GM12801 (cell line): ENCODE measurements around the gene NACC2.

ENCODE experiments used
- TF ChIP-seq, protein P1 (sequence below): IDR thresholded peaks from one replicate; pipeline ENCODE4 v1.5.1; 2011; ENCODE audit warnings: control low read depth; ENCODE audit not compliant: insufficient read length; ENCODE audit errors: extremely low read depth

The NACC2 gene

GRCh38 chr9:136122425-136123383 lies 27.6 kb upstream of the NACC2 start:
- TF ChIP-seq, protein P1, sequence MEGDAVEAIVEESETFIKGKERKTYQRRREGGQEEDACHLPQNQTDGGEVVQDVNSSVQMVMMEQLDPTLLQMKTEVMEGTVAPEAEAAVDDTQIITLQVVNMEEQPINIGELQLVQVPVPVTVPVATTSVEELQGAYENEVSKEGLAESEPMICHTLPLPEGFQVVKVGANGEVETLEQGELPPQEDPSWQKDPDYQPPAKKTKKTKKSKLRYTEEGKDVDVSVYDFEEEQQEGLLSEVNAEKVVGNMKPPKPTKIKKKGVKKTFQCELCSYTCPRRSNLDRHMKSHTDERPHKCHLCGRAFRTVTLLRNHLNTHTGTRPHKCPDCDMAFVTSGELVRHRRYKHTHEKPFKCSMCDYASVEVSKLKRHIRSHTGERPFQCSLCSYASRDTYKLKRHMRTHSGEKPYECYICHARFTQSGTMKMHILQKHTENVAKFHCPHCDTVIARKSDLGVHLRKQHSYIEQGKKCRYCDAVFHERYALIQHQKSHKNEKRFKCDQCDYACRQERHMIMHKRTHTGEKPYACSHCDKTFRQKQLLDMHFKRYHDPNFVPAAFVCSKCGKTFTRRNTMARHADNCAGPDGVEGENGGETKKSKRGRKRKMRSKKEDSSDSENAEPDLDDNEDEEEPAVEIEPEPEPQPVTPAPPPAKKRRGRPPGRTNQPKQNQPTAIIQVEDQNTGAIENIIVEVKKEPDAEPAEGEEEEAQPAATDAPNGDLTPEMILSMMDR: no peak

DNA sequence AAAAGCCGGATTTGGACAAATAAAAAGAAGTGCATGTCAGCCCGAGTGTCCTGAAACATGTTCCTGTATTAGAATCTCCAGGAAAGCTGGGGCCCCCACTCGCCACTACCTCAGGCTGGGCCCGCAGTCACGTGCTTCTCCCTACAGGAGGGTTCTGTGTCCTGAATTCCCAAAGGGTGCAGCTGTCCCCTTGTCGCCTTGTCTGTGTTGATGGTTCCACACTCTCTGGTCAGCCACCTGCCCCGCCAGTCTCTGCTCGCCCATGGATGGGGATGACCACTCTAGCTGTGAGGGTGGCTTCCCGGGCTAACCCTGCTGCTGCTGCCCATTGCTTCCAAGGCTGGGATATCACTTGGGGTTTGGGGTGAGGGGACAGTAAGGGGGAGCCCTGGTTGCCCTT lies 26.7 kb upstream of the NACC2 start:
- TF ChIP-seq, protein P1: no peak

GRCh38 chr9:136120438-136120844 lies 25.4 kb upstream of the NACC2 start:
- TF ChIP-seq, protein P1: no peak

- TF ChIP-seq, protein P1: no peak
Measured at GRCh38 chr9:136119883-136120393, 24.8 kb upstream of the NACC2 start.

DNA sequence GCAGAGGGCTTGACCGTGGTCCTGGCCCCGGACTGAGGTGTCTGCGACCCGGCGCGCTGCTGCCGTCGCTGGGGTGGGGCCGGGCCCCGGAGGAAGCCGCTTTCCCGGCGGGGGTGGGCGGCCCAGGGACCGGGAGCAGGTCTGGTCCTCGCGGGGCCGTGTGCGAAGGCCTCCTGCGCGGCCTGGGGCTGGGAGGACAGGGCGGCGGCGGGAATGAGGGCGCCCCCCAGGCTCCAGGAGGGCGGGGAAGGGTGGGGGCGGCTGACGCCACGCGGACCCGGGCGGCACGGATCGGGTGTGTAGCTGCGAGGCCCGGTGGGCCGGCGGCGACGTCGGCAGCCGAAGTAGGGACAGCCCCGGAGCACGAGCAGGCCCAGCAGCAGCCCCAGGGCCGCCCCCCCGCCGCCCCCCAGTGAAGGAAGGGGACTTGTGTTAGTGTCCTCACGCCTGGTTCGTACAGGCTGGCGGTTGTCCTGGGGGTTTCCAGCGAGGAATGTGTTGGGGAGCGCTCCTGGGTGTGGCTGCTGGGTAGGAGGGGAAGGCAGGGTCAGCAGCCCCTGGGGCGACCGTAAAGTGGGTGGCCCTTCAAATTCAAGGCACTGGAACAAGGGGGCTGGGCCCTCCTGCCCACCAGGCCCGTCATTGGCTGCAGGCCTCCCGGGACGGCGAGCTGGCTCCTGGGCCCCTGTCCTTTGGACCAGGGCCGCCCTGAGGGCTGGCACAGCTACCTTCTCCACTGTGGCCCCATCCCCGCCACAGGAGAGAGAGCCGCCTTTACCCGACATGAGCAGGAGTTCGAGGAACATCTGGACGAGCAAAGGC lies 24.2 kb upstream of the NACC2 start:
- TF ChIP-seq, protein P1: no peak

DNA sequence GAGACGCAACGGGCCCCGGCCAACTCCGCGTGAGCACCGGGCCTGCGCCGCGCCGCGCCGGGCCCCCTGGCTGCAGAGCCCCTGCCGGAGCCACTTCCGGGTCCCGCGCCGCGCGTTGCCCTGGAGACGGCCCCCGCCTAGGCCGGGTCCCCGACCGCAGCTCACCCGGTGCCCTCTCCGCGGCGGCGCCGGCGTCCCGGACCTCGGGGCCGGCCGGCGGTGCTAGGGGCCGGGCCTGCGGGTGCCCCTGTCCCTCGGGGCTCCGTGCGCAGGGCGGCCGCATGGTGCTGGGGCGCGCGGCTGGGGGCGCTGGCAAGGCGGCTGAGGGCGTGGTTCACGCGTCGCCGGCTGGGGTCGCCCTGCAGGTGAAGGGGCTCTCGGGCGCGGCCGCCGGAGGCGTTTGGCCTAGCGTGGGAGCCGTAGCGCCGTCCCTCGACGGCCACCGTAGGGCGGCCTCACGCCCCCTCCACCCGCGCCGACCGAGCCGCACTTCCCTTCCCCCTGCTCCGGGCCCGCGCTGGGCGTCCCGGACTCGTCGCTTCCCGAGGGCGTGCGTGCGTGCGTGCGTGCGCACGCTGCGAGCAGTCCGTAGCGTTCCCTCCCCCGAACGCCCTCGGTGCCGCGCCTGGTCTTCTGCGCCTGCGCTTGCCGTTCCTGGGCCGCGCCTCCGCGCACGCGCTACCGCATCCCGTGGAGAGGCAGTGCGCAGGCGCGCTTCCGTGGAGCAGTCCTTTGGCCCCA lies 23.4 kb upstream of the NACC2 start, which contains the start of gene TMEM250:
TSS of gene TMEM250 (minus strand) at position 556 of the 741 bp plus-strand sequence. CDS start 1,975 bp downstream, outside the sequence.
- TF ChIP-seq, protein P1: no peak
